MG63 (cell line): ENCODE data around the gene CCNJL. TPM values are rescaled to one million over a fixed set of nuclear protein-coding genes. Genes with fewer than 3 reads are reported as not detected.

Experiments
- DNase-seq: peaks from one replicate; pipeline ENCODE4 v3.0.0-alpha.2; 2020
- H3K27me3 ChIP-seq: fragments of 250-450 bp; sonication (Bioruptor Pico); 2 replicates; pipeline ENCODE4 v1.5.1; 2020; ENCODE audit warnings: mild to moderate bottlenecking, moderate library complexity
- H3K36me3 ChIP-seq: fragments of 250-450 bp; sonication (Bioruptor Pico); 2 replicates; pipeline ENCODE4 v1.5.1; 2020; ENCODE audit warnings: mild to moderate bottlenecking, moderate library complexity
- H3K4me3 ChIP-seq: fragments of 250-450 bp; sonication (Bioruptor Pico); 2 replicates; pipeline ENCODE4 v1.5.1; 2020; ENCODE audit warnings: mild to moderate bottlenecking, moderate library complexity
- H3K9me3 ChIP-seq: fragments of 250-450 bp; sonication (Bioruptor Pico); 2 replicates; pipeline ENCODE4 v1.5.1; 2020; ENCODE audit warnings: mild to moderate bottlenecking, moderate library complexity
- total RNA-seq: library from RNA; depleted of rRNA; stranded (reverse); fragments of >200 nt; shearing (Covaris generic); gene quantifications from 2 replicates; pipeline ENCODE4 v1.2.3, GENCODE V29; 2014; ENCODE audit warnings: low replicate concordance; rRNA removed

Gene CCNJL, protein sequence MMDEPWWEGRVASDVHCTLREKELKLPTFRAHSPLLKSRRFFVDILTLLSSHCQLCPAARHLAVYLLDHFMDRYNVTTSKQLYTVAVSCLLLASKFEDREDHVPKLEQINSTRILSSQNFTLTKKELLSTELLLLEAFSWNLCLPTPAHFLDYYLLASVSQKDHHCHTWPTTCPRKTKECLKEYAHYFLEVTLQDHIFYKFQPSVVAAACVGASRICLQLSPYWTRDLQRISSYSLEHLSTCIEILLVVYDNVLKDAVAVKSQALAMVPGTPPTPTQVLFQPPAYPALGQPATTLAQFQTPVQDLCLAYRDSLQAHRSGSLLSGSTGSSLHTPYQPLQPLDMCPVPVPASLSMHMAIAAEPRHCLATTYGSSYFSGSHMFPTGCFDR
- 0.16 and 8.6 TPM in 2 replicates for total RNA-seq

DNA sequence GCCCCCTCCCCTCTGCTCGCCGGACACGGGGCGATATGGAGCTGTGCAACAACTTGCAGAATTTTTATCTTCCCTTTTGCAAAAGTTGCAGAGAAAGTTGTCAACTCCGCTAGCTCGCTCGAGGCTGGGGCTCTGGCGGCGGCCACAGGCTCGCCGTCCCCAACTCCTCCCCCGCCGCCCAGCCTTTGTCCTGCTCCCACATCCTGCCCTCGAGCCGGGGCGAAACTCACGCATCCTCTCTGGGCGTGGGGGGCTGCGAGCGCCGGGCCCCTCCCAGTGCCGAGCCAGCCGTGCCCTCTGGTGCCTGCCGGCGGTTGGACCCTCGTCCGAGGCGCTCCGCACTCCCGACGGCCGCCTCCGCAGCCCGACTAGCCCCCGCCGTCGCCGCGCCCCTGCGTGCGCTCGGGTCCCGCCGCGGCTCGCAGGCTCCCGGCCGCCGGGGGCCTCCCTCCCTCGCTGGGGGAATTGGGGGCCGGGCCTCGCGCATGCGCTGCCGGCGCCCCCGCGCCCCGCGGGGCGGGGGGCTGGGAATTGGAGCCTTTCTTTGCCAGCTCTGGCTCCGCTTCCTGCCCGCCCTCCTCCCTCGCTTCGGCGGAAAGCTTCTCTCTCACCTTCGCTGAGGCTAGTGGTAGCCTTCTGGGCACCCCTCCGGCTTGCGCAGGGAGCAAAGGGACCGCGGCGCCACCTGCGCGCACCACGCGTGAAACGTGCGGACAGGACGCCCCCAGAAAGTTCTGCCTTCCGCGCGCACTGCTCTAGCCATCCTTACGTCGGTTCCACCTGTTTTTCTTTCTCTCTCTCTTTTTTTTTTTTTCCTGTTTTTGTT is at the start of gene CCNJL:
CCNJL (minus strand) TSS at position 431 of the 826 bp plus-strand sequence. CDS start 641 bp downstream, outside the sequence.
- Histone ChIP-seq H3K4me3 (peak within 1 kb of the TSS; percentile 56), H3K9me3 (no peaks in the 10 kb centered on the region), H3K36me3 (no peaks in the 10 kb centered on the region), H3K27me3 (peaks cover 33% of the 10 kb centered on the region)
- DNase-seq, result peak; percentile 58

DNA sequence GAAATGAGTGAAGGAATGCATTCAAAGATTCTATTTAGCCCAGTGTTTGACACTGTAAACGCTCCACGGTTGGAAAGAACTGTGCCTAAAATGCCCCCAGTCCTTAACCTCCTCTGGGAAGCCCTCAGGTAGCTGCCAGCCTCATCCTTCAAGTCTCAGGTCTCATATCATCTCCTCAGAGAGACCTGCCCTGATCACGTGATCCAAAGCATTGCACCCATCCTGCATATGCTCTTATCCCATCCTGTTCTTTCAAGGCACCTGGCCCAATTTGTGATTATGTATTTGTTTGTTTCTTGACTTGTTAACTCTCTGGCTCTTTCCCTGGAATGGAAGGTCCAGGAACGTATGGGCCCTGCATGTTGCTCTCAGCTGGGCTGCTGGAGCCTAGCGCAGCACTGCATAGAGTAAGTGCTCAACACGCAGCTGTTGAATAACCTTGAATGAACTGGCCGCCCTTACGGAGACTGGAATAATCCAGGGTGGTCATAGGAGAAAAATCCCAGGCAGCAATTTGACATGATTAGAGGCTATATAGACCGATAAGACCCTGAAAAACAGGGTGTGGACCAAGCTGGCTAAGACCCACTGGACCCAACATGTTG is 49.4 kb upstream of the CCNJL start:
- no peak overlapping the region for H3K4me3 ChIP-seq
- DNase-seq, result no peak
- no peaks in the 10 kb centered on the region for H3K27me3 ChIP-seq
- no peaks in the 10 kb centered on the region for H3K36me3 ChIP-seq
- no peaks in the 10 kb centered on the region for H3K9me3 ChIP-seq

DNA sequence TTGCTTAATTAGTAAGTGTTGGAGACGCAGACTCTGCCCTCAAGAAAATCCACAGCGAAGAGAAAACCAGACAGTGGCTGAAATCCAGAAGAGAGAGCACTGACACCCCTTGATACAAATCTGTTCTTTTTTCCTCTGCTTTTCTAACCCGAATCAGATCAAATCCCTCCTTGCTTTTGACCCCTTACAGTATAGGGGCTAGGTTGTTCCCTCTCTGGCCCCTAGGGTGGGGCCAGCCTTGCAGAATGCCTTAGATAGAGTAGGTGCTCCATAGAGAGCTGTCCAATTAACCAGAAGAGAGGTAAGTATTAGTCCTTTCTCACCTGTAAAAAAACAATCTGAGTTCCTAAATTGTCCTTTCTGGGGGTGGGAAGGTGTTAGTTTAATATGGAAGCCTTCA is 47.9 kb upstream of the CCNJL start:
- no peak overlapping the region for H3K4me3 ChIP-seq
- H3K27me3 ChIP-seq, result no peaks in the 10 kb centered on the region
- H3K36me3 ChIP-seq, result no peaks in the 10 kb centered on the region
- no peaks in the 10 kb centered on the region for H3K9me3 ChIP-seq
- DNase-seq, result no peak

DNA sequence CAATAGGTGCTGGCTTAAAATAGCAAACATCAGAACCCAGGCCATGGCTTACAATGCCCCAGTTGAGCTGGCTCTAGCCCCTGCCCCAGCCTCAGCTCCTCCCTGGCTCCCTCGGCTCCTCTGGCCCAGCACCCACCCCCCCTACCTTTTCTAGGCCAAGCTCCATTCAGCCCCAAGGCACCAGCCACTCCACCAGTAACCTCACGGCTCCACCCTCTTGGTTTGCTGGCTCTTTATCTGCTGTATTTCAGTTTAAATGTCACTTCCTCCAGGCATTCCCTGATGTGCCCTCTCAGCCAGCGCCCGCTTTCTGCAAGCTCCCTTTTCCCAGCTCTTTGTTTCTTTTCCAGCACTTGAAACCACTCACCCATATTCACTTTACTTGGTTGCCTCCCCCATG is 47.5 kb upstream of the CCNJL start:
- DNase-seq, result no peak
- no peak overlapping the region for H3K4me3 ChIP-seq

GRCh38 chr5:160359242-160359641 is 46.9 kb upstream of the CCNJL start:
- Histone ChIP-seq H3K36me3 (no peaks in the 10 kb centered on the region), H3K27me3 (no peaks in the 10 kb centered on the region), H3K4me3 (no peak overlapping the region), H3K9me3 (no peaks in the 10 kb centered on the region)
- no peak for DNase-seq

More for the DNA sequence above, 47.5 kb upstream of the CCNJL start:
- Histone ChIP-seq H3K9me3 (no peaks in the 10 kb centered on the region), H3K27me3 (no peaks in the 10 kb centered on the region), H3K36me3 (no peaks in the 10 kb centered on the region)

- H3K36me3 ChIP-seq, result no peaks in the 10 kb centered on the region
- H3K27me3 ChIP-seq, result no peaks in the 10 kb centered on the region
- no peak overlapping the region for H3K4me3 ChIP-seq
- no peaks in the 10 kb centered on the region for H3K9me3 ChIP-seq
- DNase-seq, result no peak
These were observed 45.6 kb upstream of the CCNJL start for GRCh38 chr5:160357861-160358411.

DNA sequence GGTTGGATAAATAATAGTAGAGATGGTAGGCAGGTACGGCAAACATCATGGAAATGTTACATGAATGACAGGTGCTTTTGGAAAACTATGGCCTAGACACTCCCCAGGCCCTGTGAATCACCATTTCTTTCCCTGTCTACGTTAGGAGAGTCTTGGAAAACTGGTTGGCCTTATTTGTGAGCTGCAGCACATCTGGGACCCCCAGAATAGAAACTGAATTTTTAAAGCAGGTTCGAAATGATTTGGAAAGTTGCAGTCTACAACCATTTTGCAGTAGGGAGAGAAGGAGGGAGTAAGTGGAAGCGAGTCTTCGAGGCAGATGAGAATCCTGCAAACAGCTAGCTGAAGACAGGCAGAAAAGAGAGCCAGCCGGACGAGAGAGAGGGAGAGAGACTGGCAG is 45.0 kb upstream of the CCNJL start:
- DNase-seq, result no peak
- no peaks in the 10 kb centered on the region for H3K27me3 ChIP-seq
- no peaks in the 10 kb centered on the region for H3K9me3 ChIP-seq
- no peaks in the 10 kb centered on the region for H3K36me3 ChIP-seq
- H3K4me3 ChIP-seq, result no peak overlapping the region

GRCh38 chr5:160356550-160357347 is 44.4 kb upstream of the CCNJL start:
- no peak for DNase-seq
- H3K9me3 ChIP-seq, result no peaks in the 10 kb centered on the region
- H3K27me3 ChIP-seq, result no peaks in the 10 kb centered on the region
- H3K36me3 ChIP-seq, result no peaks in the 10 kb centered on the region
- no peak overlapping the region for H3K4me3 ChIP-seq

DNA sequence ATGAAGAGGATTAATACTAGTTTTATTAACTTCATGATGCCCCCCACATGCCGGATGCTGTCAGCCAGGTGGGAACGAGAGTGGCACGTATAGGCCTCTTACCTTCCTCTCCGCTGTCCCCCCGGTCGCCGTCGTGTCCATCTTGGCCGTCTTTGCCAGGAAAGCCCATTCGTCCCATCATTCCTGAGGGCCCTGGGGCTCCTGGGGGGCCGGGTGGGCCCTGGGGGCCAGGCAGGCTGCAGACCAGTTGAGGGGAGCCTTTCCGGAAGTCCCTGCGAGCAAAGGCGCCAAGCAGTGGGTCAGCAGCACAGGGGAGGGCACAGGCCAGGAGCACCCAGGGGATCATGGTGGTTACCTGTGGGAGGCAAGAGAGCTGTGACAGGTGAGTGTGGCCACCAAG is 42.3 kb upstream of the CCNJL start:
- H3K4me3 ChIP-seq, result no peak overlapping the region
- H3K27me3 ChIP-seq, result no peaks in the 10 kb centered on the region
- no peak for DNase-seq
- no peaks in the 10 kb centered on the region for H3K9me3 ChIP-seq
- H3K36me3 ChIP-seq, result no peaks in the 10 kb centered on the region

- no peaks in the 10 kb centered on the region for H3K36me3 ChIP-seq
- no peak overlapping the region for H3K4me3 ChIP-seq
- H3K9me3 ChIP-seq, result no peaks in the 10 kb centered on the region
- no peaks in the 10 kb centered on the region for H3K27me3 ChIP-seq
- DNase-seq, result peak; percentile 40
These were observed 41.0 kb upstream of the CCNJL start for GRCh38 chr5:160353379-160353778.

GRCh38 chr5:160352308-160352707 is 39.9 kb upstream of the CCNJL start:
- DNase-seq, result no peak
- H3K27me3 ChIP-seq, result no peaks in the 10 kb centered on the region
- H3K4me3 ChIP-seq, result no peak overlapping the region
- H3K36me3 ChIP-seq, result no peaks in the 10 kb centered on the region
- H3K9me3 ChIP-seq, result no peaks in the 10 kb centered on the region

- Histone ChIP-seq H3K27me3 (no peaks in the 10 kb centered on the region), H3K9me3 (no peaks in the 10 kb centered on the region), H3K4me3 (no peak overlapping the region), H3K36me3 (no peaks in the 10 kb centered on the region)
- no peak for DNase-seq
These were observed 37.6 kb upstream of the CCNJL start for GRCh38 chr5:160349935-160350303.

DNA sequence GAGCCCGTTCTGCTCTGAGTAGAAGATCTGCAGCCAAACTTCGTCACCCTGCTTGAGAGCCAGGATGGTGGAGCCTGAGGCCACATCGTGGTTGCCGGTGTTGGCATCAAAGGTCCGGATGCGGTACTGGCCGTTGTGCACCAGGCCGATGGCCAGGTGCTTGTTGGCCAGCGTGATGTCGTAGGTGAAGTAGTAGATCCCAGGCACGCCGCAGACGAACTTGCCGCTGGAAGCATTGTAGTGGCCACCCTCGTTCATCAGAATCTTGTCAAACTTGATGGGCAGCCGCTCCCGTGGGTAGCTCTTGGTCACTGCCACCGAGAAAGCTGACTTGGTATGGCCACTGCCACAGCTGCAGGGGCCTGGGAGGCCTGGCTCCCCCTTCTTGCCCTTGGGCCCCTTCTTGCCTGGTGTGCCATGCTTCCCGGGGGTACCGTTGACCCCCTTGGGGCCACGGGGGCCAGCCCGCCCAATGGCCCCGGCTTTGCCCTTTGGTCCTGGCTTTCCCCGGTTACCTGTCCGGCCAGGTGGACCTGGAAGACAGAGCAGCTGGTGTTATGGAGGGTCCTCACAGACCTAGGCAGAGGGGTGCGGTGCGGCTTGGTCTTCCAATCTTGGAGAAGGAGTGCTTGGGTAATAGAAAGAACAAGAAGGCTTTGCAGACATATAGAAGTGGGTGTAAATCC is 37.0 kb upstream of the CCNJL start:
- H3K36me3 ChIP-seq, result no peaks in the 10 kb centered on the region
- no peak for DNase-seq
- H3K9me3 ChIP-seq, result no peaks in the 10 kb centered on the region
- no peaks in the 10 kb centered on the region for H3K27me3 ChIP-seq
- H3K4me3 ChIP-seq, result no peak overlapping the region

DNA sequence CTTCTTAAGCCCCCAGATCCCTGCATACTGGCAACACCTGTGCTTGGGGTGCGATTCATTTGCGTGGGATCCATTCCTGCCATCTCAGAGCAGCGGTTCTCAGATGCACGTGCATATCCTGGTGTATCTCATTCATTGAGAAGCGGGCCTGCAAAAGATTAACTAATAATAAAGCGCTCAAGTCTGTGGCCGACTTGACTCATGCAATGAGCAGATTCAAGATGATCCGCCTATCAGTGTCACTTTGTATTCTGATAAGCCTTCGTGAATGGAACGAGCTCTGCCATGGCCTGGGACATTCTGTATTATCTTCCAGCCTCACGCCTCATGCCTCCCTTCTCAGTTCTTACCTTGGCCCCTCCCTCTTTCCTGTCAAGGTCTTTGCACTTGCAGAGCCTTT is 35.7 kb upstream of the CCNJL start:
- no peak overlapping the region for H3K4me3 ChIP-seq
- no peak for DNase-seq

DNA sequence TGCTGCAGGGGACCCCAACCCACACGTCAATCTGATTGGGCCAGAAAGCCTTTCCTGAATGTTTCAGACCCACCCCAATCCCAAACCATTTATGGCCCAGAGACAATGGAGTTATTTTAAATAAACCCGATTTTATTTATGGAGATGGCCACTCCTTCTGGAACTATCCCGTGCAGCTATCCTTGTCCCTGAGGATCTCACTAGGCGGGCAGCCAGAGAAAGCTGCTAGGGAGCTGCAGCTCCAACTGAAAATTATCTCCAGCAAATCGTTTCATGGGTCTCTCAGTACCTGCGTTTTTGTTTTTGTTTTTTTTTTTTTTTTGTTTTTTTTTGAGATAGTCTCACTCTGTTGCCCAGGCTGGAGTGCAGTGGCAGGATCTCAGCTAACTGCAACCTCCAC is 35.1 kb upstream of the CCNJL start:
- no peak for DNase-seq
- no peaks in the 10 kb centered on the region for H3K9me3 ChIP-seq
- no peaks in the 10 kb centered on the region for H3K27me3 ChIP-seq
- no peak overlapping the region for H3K4me3 ChIP-seq
- no peaks in the 10 kb centered on the region for H3K36me3 ChIP-seq

More for the DNA sequence above, 35.7 kb upstream of the CCNJL start:
- no peaks in the 10 kb centered on the region for H3K36me3 ChIP-seq
- no peaks in the 10 kb centered on the region for H3K27me3 ChIP-seq
- H3K9me3 ChIP-seq, result no peaks in the 10 kb centered on the region

GRCh38 chr5:160342413-160342941 is 30.1 kb upstream of the CCNJL start:
- H3K27me3 ChIP-seq, result no peaks in the 10 kb centered on the region
- no peak overlapping the region for H3K4me3 ChIP-seq
- H3K36me3 ChIP-seq, result no peaks in the 10 kb centered on the region
- DNase-seq, result peak; percentile 59
- H3K9me3 ChIP-seq, result no peaks in the 10 kb centered on the region
